ENCODE data around the gene SAMHD1. TPM values are rescaled to one million over a fixed set of nuclear protein-coding genes. Genes with fewer than 3 reads are reported as not detected.
"Not testable (repeated sequence)": the region's sequence is repeated elsewhere in the genome, so short reads cannot be mapped to it uniquely, and the experiment has no call there.

SAMHD1 gene
- total RNA-seq, 1 donor, result 75.1 TPM

GRCh38 chr20:36881331-36881730 lies 70.2 kb downstream of the SAMHD1 start:
- TF ChIP-seq CTCF (IDR thresholded peaks at IDR 0.05; ENCODE audit: insufficient read depth, low read depth, low read length), result no peak
- DNase-seq (ENCODE audit: low read depth), result no peak

GRCh38 chr20:36880741-36881250 lies 70.7 kb downstream of the SAMHD1 start:
- DNase-seq (ENCODE audit: low read depth), result no peak
- TF ChIP-seq CTCF (IDR thresholded peaks at IDR 0.05; ENCODE audit: insufficient read depth, low read depth, low read length), result no peak
- no peak overlapping the region for H3K4me3 ChIP-seq (ENCODE audit: low read depth, low read length)

More at GRCh38 chr20:36881331-36881730, 70.2 kb downstream of the SAMHD1 start:
- H3K4me3 ChIP-seq (ENCODE audit: low read depth, low read length), result no peak overlapping the region

- no peak overlapping the region for H3K4me3 ChIP-seq (ENCODE audit: low read depth, low read length)
- DNase-seq (ENCODE audit: low read depth), result no peak
- no peak for TF ChIP-seq CTCF (IDR thresholded peaks at IDR 0.05; ENCODE audit: insufficient read depth, low read depth, low read length)
Observed at GRCh38 chr20:36878941-36879340, 72.6 kb downstream of the SAMHD1 start.

- no peak for DNase-seq (ENCODE audit: low read depth)
- no peak for TF ChIP-seq CTCF (IDR thresholded peaks at IDR 0.05; ENCODE audit: insufficient read depth, low read depth, low read length)
- no peak overlapping the region for H3K4me3 ChIP-seq (ENCODE audit: low read depth, low read length)
Observed at GRCh38 chr20:36876473-36876833, 75.1 kb downstream of the SAMHD1 start.

- H3K4me3 ChIP-seq (ENCODE audit: low read depth, low read length), result no peak within 1 kb of the TSS
- TF ChIP-seq CTCF (IDR thresholded peaks at IDR 0.05; ENCODE audit: insufficient read depth, low read depth, low read length), result no peak
- DNase-seq (ENCODE audit: low read depth), result no peak
Observed at GRCh38 chr20:36875702-36876472, 75.6 kb downstream of the SAMHD1 start, which contains the start of gene TLDC2. Gene TLDC2 (plus strand): TSS chr20:36876138. CDS start chr20:36876175, 37 bp downstream.

GRCh38 chr20:36875093-36875492 lies 76.4 kb downstream of the SAMHD1 start:
- not testable (repeated sequence) for DNase-seq (ENCODE audit: low read depth); H3K4me3 ChIP-seq (ENCODE audit: low read depth, low read length)

- no peak for DNase-seq (ENCODE audit: low read depth)
- H3K4me3 ChIP-seq (ENCODE audit: low read depth, low read length), result no peak overlapping the region
- TF ChIP-seq CTCF (IDR thresholded peaks at IDR 0.05; ENCODE audit: insufficient read depth, low read depth, low read length), result no peak
Observed at GRCh38 chr20:36873498-36874189, 77.9 kb downstream of the SAMHD1 start.

Measured in fibroblast of villous mesenchyme (primary cell).